Epithelial cell of alveolus of lung (primary cell): Measurements from ENCODE around the gene MICB. TPM values are rescaled to one million over a fixed set of nuclear protein-coding genes. Genes with fewer than 3 reads are reported as not detected.

Experiments used
- total RNA-seq: library from RNA; depleted of rRNA; stranded (reverse); fragments of >200 nt; gene quantifications from 2 replicates; pipeline ENCODE4 v1.2.1, GENCODE V29; 2015

MICB gene
- total RNA-seq: 1.8 and 23.1 TPM in 2 replicates

GRCh38 chr6:31497531-31498476 lies at the start of gene MICB:
Gene MICB, plus strand, starts transcription at chr6:31498145. Its CDS starts 49 bp downstream, at chr6:31498194.

DNA sequence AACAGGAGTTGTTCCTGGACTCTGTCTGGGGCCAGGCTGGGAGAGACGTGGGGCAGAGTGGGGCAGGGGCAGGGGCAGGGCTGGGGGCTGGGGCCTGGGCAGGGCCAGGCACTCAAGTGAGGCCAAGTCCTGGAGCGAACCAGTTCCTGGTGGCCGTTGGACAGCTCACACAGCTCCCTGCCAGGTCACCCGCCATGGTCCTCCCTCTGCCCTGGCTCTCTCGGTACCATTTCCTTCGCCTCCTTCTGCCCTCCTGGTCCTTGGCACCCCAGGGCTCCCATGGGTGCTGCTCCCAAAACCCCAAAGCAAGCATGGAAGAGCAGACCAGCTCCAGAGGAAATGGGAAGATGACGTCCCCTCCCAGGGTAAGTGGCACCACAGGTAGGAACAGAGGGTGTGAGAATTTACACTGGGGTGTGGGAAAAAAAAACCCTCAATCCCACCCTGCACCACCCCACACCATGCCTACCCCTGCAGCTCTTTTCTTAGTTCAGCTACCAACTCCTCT lies 30.9 kb downstream of the MICB start, which contains the start of gene MCCD1:
Gene MCCD1 (plus strand): TSS at position 142 of the 508 bp plus-strand sequence. CDS start 53 bp downstream, at position 195.

DNA sequence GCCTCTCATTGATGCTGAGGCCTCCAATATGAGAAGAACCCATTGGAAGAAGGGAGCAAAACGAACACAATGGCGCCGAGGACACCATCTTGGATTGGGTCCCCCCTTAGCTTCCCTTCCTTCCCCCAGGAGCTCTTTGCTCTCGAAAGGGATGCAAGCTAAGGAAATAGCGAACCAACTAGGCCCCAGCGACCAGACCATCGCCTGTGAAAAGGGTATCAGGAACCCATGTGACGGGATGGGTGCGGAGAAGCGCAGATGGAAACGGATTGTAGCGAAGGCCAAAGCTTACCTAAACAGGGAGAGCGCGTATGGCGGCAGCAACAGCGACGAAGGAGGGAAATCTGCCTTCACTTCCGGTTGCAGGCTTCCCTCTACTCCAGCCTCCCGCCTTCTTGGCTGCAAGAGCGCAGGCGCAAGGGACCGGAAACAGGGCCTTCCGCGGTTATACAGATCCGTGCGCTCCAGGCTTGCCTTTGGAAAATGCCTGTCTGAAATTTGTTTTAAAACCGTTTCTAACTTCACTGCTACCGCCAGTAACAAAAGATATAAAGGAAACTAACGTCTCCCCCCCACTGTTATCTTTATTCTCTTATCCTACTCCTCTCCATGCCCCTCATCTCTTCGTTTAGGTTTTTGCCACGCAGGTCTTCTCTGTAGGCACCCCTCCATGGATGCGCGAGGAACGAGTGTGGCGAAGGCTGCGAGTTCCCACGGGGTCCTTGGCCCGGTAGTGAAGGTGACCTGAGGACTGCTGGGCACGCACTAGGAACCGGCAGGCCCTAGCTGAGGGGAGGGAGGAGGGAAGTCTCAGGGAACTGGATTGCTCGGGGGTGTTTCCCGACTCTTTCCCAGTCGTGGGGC lies 43.9 kb downstream of the MICB start, which contains the start of gene DDX39B:
Gene DDX39B (minus strand): TSS at position 346 of the 864 bp plus-strand sequence. CDS start 1,471 bp downstream, outside the sequence.

GRCh38 chr6:31546339-31546957 lies 48.5 kb downstream of the MICB start, which contains the start of gene ATP6V1G2:
Gene ATP6V1G2, minus strand, starts transcription at chr6:31546608. Its CDS starts 49 bp downstream, at chr6:31546559.

GRCh38 chr6:31546958-31547726 lies 49.2 kb downstream of the MICB start, which contains the start of gene NFKBIL1:
Gene NFKBIL1, plus strand, starts transcription at chr6:31547608. Its CDS starts 87 bp downstream, at chr6:31547695.

Other genes starting within 250 kb of the MICB start
- 494 and 516 TPM in 2 replicates for gene HLA-C, start 226.1 kb upstream of the MICB start, total RNA-seq
- gene HLA-B, start 141.0 kb upstream of the MICB start, total RNA-seq: 289 and 417 TPM in 2 replicates
- gene MICA, start 94.5 kb upstream of the MICB start, total RNA-seq: 13.7 and 29.2 TPM in 2 replicates
- not detected in 2 replicates for gene MCCD1, start 30.8 kb downstream of the MICB start, total RNA-seq
- gene DDX39B, start 43.9 kb downstream of the MICB start, total RNA-seq: 517 and 600 TPM in 2 replicates
- gene ATP6V1G2, start 48.5 kb downstream of the MICB start, total RNA-seq: 4.1 and 5.9 TPM in 2 replicates
- 17.8 and 24.4 TPM in 2 replicates for gene NFKBIL1, start 49.5 kb downstream of the MICB start, total RNA-seq
- gene LTA, start 74.1 kb downstream of the MICB start, total RNA-seq: not detected in 2 replicates
- gene TNF, start 77.4 kb downstream of the MICB start, total RNA-seq: not detected in 2 replicates
- 0.91 TPM in 1 of 2 replicates, not detected in the other for gene LTB, start 84.3 kb downstream of the MICB start, total RNA-seq
- 0.08 TPM in 1 of 2 replicates, not detected in the other for gene LST1, start 88.1 kb downstream of the MICB start, total RNA-seq
- gene NCR3, start 94.9 kb downstream of the MICB start, total RNA-seq: not detected in 2 replicates
- not detected in 2 replicates for gene AIF1, start 117.1 kb downstream of the MICB start, total RNA-seq
- gene PRRC2A, start 122.6 kb downstream of the MICB start, total RNA-seq: 80.5 and 92.3 TPM in 2 replicates
- 217 and 269 TPM in 2 replicates for gene BAG6, start 154.5 kb downstream of the MICB start, total RNA-seq
- gene APOM, start 157.7 kb downstream of the MICB start, total RNA-seq: 1.8 and 3.0 TPM in 2 replicates
- 16.0 and 18.2 TPM in 2 replicates for gene C6orf47, start 162.6 kb downstream of the MICB start, total RNA-seq
- gene GPANK1, start 166.9 kb downstream of the MICB start, total RNA-seq: 20.8 and 34.9 TPM in 2 replicates
- 297 and 307 TPM in 2 replicates for gene CSNK2B, start 167.9 kb downstream of the MICB start, total RNA-seq
- gene LY6G5B, start 171.8 kb downstream of the MICB start, total RNA-seq: 0.91 and 2.1 TPM in 2 replicates
- gene LY6G5C, start 182.9 kb downstream of the MICB start, total RNA-seq: 0.64 and 1.4 TPM in 2 replicates
- gene ABHD16A, start 205.2 kb downstream of the MICB start, total RNA-seq: 28.1 and 28.7 TPM in 2 replicates
- not detected in 2 replicates for gene LY6G6F, start 208.7 kb downstream of the MICB start, total RNA-seq
- gene LY6G6D, start 217.2 kb downstream of the MICB start, total RNA-seq: not detected in 2 replicates
- not detected in 2 replicates for gene LY6G6C, start 223.6 kb downstream of the MICB start, total RNA-seq
- gene MPIG6B, start 225.2 kb downstream of the MICB start, total RNA-seq: not detected in 2 replicates
- gene DDAH2, start 231.2 kb downstream of the MICB start, total RNA-seq: 41.9 and 42.4 TPM in 2 replicates
- gene CLIC1, start 238.4 kb downstream of the MICB start, total RNA-seq: 281 and 648 TPM in 2 replicates
- 5.0 and 10.5 TPM in 2 replicates for gene MSH5, start 241.9 kb downstream of the MICB start, total RNA-seq